PC-9 (cell line): ENCODE results near the gene CTPS2.

Experiments used
- EZH2 ChIP-seq: fragments of 200-600 bp; sonication (generic); IDR thresholded peaks from 2 replicates; pipeline ENCODE4 v1.8.0; 2017; ENCODE audit warnings: antibody characterized with exemption, low read depth
- TF ChIP-seq, protein P1 (sequence below): fragments of 200-600 bp; sonication (generic); conservative IDR thresholded peaks from 2 replicates; pipeline ENCODE4 v1.6.1; 2017; ENCODE audit warnings: mixed run types, antibody characterized with exemption, mild to moderate bottlenecking, moderate library complexity

DNA sequence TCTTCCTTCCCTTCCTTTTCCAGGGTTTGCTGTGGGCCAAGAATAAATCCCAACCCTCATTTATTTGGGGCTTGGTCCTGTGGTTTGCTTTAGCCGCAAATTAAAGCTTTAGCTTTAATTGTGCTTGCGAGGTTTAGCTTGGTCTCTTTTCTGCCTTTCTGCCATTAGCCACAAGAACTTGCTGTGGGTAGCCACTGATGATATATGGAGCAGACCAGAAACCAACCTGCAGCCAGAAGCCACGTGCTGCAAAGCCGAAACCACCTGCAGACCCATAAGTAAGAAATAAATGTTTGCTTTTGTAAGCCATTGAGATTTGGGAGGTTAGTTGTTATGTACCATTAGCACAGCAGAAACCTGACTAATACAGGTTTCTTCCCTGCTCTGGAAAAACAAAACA, 152.3 kb downstream of the CTPS2 start:
- TF ChIP-seq, protein P1, sequence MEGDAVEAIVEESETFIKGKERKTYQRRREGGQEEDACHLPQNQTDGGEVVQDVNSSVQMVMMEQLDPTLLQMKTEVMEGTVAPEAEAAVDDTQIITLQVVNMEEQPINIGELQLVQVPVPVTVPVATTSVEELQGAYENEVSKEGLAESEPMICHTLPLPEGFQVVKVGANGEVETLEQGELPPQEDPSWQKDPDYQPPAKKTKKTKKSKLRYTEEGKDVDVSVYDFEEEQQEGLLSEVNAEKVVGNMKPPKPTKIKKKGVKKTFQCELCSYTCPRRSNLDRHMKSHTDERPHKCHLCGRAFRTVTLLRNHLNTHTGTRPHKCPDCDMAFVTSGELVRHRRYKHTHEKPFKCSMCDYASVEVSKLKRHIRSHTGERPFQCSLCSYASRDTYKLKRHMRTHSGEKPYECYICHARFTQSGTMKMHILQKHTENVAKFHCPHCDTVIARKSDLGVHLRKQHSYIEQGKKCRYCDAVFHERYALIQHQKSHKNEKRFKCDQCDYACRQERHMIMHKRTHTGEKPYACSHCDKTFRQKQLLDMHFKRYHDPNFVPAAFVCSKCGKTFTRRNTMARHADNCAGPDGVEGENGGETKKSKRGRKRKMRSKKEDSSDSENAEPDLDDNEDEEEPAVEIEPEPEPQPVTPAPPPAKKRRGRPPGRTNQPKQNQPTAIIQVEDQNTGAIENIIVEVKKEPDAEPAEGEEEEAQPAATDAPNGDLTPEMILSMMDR = no peak
- no peak for TF ChIP-seq EZH2
